HepG2 (cell line): ENCODE measurements around the gene HBG1.

Source experiments
- EZH2 ChIP-seq: conservative IDR thresholded peaks from 2 replicates; pipeline ENCODE4 v1.6.1; 2012; ENCODE audit warnings: mild to moderate bottlenecking, low read depth, low read length, moderate library complexity
- HIVEP1 ChIP-seq: sonication (generic); formaldehyde crosslinking; IDR thresholded peaks from 2 replicates; pipeline ENCODE4 v1.4.0; 2020; ENCODE audit warnings: mild to moderate bottlenecking, missing genetic modification reagents
- NFYB ChIP-seq: sonication (generic); formaldehyde crosslinking; IDR thresholded peaks from 2 replicates; pipeline ENCODE4 v1.4.0; 2020; ENCODE audit warnings: missing genetic modification reagents
- SMC3 ChIP-seq: IDR thresholded peaks from 2 replicates; pipeline ENCODE4 v1.6.1; 2011; ENCODE audit warnings: low read length, improper control_type of control experiment
- ZNF296 ChIP-seq: sonication (generic); formaldehyde crosslinking; conservative IDR thresholded peaks from 2 replicates; pipeline ENCODE4 v1.5.0; 2020; ENCODE audit warnings: mild to moderate bottlenecking, missing genetic modification reagents
- TF ChIP-seq, protein P1 (sequence below): IDR thresholded peaks from 2 replicates; pipeline ENCODE4 v1.6.1; 2012; ENCODE audit warnings: inconsistent platforms
- TF ChIP-seq, protein P2 (sequence below): sonication (generic); formaldehyde crosslinking; IDR thresholded peaks from 2 replicates; pipeline ENCODE4 v1.5.0; 2020; ENCODE audit warnings: mild to moderate bottlenecking, missing genetic modification reagents, moderate library complexity
- TF ChIP-seq, protein P3 (sequence below): sonication (generic); formaldehyde crosslinking; IDR thresholded peaks from 2 replicates; pipeline ENCODE4 v1.4.0; 2020; ENCODE audit warnings: missing genetic modification reagents, borderline replicate concordance
- TF ChIP-seq, protein P4 (sequence below): sonication (generic); formaldehyde crosslinking; IDR thresholded peaks from 2 replicates; pipeline ENCODE4 v1.4.0; 2020; ENCODE audit warnings: missing genetic modification reagents, borderline replicate concordance
- TF ChIP-seq, protein P5 (sequence below): sonication (generic); formaldehyde crosslinking; IDR thresholded peaks from 2 replicates; pipeline ENCODE4 v1.4.0; 2020; ENCODE audit warnings: missing genetic modification reagents

DNA sequence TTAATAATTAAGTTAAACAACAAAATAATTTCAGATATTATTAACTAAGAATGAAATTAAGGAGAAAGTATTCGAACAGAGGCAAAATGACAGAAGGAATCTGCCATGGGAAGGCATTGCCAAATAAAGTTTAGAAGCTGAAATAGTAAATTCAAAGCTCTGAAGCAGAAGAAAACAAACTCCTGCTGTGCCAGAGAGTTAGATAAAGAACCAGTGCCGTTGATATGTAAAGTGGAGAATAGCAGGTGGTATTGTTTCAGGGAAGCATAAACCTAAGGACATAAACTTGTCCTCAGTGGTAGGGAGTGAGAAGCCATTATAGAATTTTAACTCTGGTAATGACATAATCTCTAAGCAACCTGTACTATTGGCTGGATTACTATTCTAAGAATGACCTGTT lies 7.6 kb upstream of the HBG1 start:
- TF ChIP-seq NFYB (CRISPR knock-in tag) (no peak), HIVEP1 (no peak), ZNF296 (CRISPR knock-in tag) (no peak), SMC3 (no peak), EZH2 (no peak)
- TF ChIP-seq, protein P1, sequence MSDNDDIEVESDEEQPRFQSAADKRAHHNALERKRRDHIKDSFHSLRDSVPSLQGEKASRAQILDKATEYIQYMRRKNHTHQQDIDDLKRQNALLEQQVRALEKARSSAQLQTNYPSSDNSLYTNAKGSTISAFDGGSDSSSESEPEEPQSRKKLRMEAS, result no peak
- TF ChIP-seq, protein P2, sequence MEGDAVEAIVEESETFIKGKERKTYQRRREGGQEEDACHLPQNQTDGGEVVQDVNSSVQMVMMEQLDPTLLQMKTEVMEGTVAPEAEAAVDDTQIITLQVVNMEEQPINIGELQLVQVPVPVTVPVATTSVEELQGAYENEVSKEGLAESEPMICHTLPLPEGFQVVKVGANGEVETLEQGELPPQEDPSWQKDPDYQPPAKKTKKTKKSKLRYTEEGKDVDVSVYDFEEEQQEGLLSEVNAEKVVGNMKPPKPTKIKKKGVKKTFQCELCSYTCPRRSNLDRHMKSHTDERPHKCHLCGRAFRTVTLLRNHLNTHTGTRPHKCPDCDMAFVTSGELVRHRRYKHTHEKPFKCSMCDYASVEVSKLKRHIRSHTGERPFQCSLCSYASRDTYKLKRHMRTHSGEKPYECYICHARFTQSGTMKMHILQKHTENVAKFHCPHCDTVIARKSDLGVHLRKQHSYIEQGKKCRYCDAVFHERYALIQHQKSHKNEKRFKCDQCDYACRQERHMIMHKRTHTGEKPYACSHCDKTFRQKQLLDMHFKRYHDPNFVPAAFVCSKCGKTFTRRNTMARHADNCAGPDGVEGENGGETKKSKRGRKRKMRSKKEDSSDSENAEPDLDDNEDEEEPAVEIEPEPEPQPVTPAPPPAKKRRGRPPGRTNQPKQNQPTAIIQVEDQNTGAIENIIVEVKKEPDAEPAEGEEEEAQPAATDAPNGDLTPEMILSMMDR (CRISPR knock-in tag), result no peak
- TF ChIP-seq, protein P3, sequence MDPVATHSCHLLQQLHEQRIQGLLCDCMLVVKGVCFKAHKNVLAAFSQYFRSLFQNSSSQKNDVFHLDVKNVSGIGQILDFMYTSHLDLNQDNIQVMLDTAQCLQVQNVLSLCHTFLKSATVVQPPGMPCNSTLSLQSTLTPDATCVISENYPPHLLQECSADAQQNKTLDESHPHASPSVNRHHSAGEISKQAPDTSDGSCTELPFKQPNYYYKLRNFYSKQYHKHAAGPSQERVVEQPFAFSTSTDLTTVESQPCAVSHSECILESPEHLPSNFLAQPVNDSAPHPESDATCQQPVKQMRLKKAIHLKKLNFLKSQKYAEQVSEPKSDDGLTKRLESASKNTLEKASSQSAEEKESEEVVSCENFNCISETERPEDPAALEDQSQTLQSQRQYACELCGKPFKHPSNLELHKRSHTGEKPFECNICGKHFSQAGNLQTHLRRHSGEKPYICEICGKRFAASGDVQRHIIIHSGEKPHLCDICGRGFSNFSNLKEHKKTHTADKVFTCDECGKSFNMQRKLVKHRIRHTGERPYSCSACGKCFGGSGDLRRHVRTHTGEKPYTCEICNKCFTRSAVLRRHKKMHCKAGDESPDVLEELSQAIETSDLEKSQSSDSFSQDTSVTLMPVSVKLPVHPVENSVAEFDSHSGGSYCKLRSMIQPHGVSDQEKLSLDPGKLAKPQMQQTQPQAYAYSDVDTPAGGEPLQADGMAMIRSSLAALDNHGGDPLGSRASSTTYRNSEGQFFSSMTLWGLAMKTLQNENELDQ (CRISPR knock-in tag), result no peak
- TF ChIP-seq, protein P4, sequence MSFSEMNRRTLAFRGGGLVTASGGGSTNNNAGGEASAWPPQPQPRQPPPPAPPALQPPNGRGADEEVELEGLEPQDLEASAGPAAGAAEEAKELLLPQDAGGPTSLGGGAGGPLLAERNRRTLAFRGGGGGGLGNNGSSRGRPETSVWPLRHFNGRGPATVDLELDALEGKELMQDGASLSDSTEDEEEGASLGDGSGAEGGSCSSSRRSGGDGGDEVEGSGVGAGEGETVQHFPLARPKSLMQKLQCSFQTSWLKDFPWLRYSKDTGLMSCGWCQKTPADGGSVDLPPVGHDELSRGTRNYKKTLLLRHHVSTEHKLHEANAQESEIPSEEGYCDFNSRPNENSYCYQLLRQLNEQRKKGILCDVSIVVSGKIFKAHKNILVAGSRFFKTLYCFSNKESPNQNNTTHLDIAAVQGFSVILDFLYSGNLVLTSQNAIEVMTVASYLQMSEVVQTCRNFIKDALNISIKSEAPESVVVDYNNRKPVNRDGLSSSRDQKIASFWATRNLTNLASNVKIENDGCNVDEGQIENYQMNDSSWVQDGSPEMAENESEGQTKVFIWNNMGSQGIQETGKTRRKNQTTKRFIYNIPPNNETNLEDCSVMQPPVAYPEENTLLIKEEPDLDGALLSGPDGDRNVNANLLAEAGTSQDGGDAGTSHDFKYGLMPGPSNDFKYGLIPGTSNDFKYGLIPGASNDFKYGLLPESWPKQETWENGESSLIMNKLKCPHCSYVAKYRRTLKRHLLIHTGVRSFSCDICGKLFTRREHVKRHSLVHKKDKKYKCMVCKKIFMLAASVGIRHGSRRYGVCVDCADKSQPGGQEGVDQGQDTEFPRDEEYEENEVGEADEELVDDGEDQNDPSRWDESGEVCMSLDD (CRISPR knock-in tag), result no peak
- TF ChIP-seq, protein P5, sequence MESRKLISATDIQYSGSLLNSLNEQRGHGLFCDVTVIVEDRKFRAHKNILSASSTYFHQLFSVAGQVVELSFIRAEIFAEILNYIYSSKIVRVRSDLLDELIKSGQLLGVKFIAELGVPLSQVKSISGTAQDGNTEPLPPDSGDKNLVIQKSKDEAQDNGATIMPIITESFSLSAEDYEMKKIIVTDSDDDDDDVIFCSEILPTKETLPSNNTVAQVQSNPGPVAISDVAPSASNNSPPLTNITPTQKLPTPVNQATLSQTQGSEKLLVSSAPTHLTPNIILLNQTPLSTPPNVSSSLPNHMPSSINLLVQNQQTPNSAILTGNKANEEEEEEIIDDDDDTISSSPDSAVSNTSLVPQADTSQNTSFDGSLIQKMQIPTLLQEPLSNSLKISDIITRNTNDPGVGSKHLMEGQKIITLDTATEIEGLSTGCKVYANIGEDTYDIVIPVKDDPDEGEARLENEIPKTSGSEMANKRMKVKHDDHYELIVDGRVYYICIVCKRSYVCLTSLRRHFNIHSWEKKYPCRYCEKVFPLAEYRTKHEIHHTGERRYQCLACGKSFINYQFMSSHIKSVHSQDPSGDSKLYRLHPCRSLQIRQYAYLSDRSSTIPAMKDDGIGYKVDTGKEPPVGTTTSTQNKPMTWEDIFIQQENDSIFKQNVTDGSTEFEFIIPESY (CRISPR knock-in tag), result no peak
